ENCODE measurements around the gene CACNA1H.
"Not testable (repeated sequence)": the region's sequence is repeated elsewhere in the genome, so short reads cannot be mapped to it uniquely, and the experiment has no call there.

DNA sequence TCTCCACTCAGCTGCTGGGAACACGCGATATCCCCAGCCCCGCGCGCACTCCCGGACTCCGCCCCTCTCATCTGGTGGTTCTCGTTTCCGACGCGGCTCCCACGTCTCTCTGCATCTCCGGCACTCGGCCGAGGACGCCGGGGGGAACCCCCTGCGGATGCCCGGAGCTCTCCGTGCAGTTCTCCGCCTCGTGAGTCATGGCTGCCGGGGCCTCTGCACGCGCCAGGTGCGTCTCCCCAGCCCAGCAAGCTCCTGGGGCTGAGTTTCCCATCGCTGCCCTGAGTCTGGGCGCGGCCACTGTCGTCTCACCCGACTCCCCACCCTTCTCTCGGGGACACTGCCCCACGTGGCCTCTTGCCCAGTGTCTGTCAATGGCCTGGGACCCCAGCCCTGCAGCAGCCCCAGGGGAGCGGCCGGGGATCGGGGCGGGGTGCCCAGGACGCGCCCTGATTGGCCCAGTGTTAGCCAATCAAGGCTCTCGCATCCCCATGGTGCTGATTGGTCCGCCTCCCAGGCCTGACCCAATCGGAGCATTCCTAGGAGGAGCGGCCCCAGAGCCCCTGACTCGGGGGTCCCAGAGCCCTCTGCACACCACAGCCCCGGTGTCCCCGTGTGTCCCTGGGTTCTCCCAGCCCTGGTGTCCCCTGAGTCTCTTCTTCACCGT, 100.9 kb downstream of the CACNA1H start:
- TF ChIP-seq, protein P1, sequence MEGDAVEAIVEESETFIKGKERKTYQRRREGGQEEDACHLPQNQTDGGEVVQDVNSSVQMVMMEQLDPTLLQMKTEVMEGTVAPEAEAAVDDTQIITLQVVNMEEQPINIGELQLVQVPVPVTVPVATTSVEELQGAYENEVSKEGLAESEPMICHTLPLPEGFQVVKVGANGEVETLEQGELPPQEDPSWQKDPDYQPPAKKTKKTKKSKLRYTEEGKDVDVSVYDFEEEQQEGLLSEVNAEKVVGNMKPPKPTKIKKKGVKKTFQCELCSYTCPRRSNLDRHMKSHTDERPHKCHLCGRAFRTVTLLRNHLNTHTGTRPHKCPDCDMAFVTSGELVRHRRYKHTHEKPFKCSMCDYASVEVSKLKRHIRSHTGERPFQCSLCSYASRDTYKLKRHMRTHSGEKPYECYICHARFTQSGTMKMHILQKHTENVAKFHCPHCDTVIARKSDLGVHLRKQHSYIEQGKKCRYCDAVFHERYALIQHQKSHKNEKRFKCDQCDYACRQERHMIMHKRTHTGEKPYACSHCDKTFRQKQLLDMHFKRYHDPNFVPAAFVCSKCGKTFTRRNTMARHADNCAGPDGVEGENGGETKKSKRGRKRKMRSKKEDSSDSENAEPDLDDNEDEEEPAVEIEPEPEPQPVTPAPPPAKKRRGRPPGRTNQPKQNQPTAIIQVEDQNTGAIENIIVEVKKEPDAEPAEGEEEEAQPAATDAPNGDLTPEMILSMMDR (IDR thresholded peaks at IDR 0.05) = not testable (repeated sequence)
- TF ChIP-seq POLR2A (IDR thresholded peaks at IDR 0.05) = not testable (repeated sequence)

All from uterus (tissue), 2 donors.